Neural cell (in vitro differentiated cells): Measurements from ENCODE around the gene OR6Y1. TPM values are rescaled to one million over a fixed set of nuclear protein-coding genes. Genes with fewer than 3 reads are reported as not detected.

Experiments
- H2AFZ ChIP-seq: fragments of 200-600, 300-800 bp; sonication (generic), shearing (Covaris generic); 2 replicates; pipeline ENCODE4 v1.6.0; 2014; ENCODE audit warnings: low read depth, mild to moderate bottlenecking, antibody characterized with exemption, low read length, moderate library complexity
- H3F3A ChIP-seq: fragments of 200-600 bp; shearing (Covaris generic); 2 replicates; pipeline ENCODE4 v1.6.1; 2016; ENCODE audit warnings: mild to moderate bottlenecking, moderate library complexity, mixed read lengths, antibody characterized with exemption, low read length; ENCODE audit not compliant: insufficient read depth, poor library complexity, severe bottlenecking
- H3K27ac ChIP-seq: fragments of 200-600, 300-800 bp; sonication (generic), shearing (Covaris generic); 2 replicates; pipeline ENCODE4 v1.5.1; 2014; ENCODE audit warnings: mild to moderate bottlenecking, low read length, moderate library complexity
- H3K27me3 ChIP-seq: fragments of 300-800, 200-600 bp; sonication (generic), shearing (Covaris generic); 2 replicates; pipeline ENCODE4 v1.6.0; 2014; ENCODE audit warnings: mild to moderate bottlenecking, low read depth, low read length, moderate library complexity; ENCODE audit not compliant: insufficient read depth
- H3K36me3 ChIP-seq: fragments of 300-800, 200-600 bp; sonication (generic), shearing (Covaris generic); 2 replicates; pipeline ENCODE4 v1.5.1; 2014; ENCODE audit warnings: mild to moderate bottlenecking, antibody characterized with exemption, low read length, moderate library complexity; ENCODE audit not compliant: insufficient read depth
- H3K4me2 ChIP-seq: fragments of 300-800, 200-600 bp; sonication (generic), shearing (Covaris generic); 2 replicates; pipeline ENCODE4 v1.6.0; 2014; ENCODE audit warnings: mild to moderate bottlenecking, low read length
- H3K4me3 ChIP-seq: fragments of 300-800, 200-600 bp; sonication (generic), shearing (Covaris generic); 2 replicates; pipeline ENCODE4 v1.5.1; 2014; ENCODE audit warnings: mild to moderate bottlenecking, low read length, moderate library complexity
- H3K79me2 ChIP-seq: fragments of 200-600 bp; shearing (Covaris generic); replicated peaks from 2 replicates; pipeline ENCODE4 v1.6.0; 2014; ENCODE audit warnings: mild to moderate bottlenecking, low read length, moderate library complexity; ENCODE audit not compliant: insufficient read depth
- H3K9ac ChIP-seq: fragments of 300-800, 200-600 bp; sonication (generic), shearing (Covaris generic); 2 replicates; pipeline ENCODE4 v1.6.1; 2016; ENCODE audit warnings: mild to moderate bottlenecking, low read length, mixed read lengths
- H3K9me2 ChIP-seq: fragments of 200-600 bp; shearing (Covaris generic); 2 replicates; pipeline ENCODE4 v1.6.1; 2016; ENCODE audit warnings: mild to moderate bottlenecking, low read length, mixed read lengths; ENCODE audit not compliant: insufficient read depth
- H3K9me3 ChIP-seq: fragments of 200-600, 300-800 bp; sonication (generic), shearing (Covaris generic); 2 replicates; pipeline ENCODE4 v1.6.1; 2016; ENCODE audit warnings: mild to moderate bottlenecking, mixed run types, low read length, moderate library complexity, mixed read lengths
- H4K20me1 ChIP-seq: fragments of 200-600 bp; shearing (Covaris generic); 2 replicates; pipeline ENCODE4 v1.6.1; 2016; ENCODE audit warnings: mild to moderate bottlenecking, mixed run types; ENCODE audit not compliant: insufficient read depth
- CTCF ChIP-seq: fragments of 450-650 bp; IDR thresholded peaks from 2 replicates; pipeline ENCODE4 v1.5.1; 2014; ENCODE audit warnings: antibody characterized with exemption, mild to moderate bottlenecking, moderate library complexity; ENCODE audit not compliant: poor library complexity, severe bottlenecking
- EP300 ChIP-seq: fragments of 450-650 bp; conservative IDR thresholded peaks from 2 replicates; pipeline ENCODE4 v1.6.1; 2014; ENCODE audit warnings: antibody characterized with exemption, mild to moderate bottlenecking, moderate library complexity; ENCODE audit not compliant: poor library complexity, severe bottlenecking
- EZH2 ChIP-seq: fragments of 200-600, 300-800 bp; shearing (Covaris generic), sonication (generic); IDR thresholded peaks from 2 replicates; pipeline ENCODE4 v1.6.1; 2014; ENCODE audit warnings: antibody characterized with exemption, low read length, borderline replicate concordance, mild to moderate bottlenecking; ENCODE audit not compliant: insufficient read depth, poor library complexity, severe bottlenecking
- MXI1 ChIP-seq: fragments of 450-650 bp; conservative IDR thresholded peaks from 2 replicates; pipeline ENCODE4 v1.6.1; 2014; ENCODE audit warnings: antibody characterized with exemption, mild to moderate bottlenecking; ENCODE audit not compliant: poor library complexity, severe bottlenecking
- POLR2AphosphoS5 ChIP-seq: IDR thresholded peaks from 2 replicates; pipeline ENCODE4 v1.6.1; 2012
- REST ChIP-seq: IDR thresholded peaks from 2 replicates; pipeline ENCODE4 v1.6.1; 2012; ENCODE audit warnings: borderline replicate concordance
- SMC3 ChIP-seq: fragments of 450-650 bp; conservative IDR thresholded peaks from 2 replicates; pipeline ENCODE4 v1.6.1; 2014; ENCODE audit warnings: antibody characterized with exemption, mild to moderate bottlenecking, moderate library complexity; ENCODE audit not compliant: poor library complexity
- polyA plus RNA-seq: library from polyadenylated mRNA; depleted of rRNA; stranded (reverse); fragments of >200 nt; gene quantifications from 2 replicates; pipeline ENCODE4 v1.2.3, GENCODE V29; 2014

Gene OR6Y1
- polyA plus RNA-seq, 1 donor from 2014 or later: not detected

GRCh38 chr1:158552296-158552695 is 1.9 kb downstream of the OR6Y1 start:
- Histone ChIP-seq H4K20me1 (no peaks in the 10 kb centered on the region), H3F3A (no peaks in the 10 kb centered on the region), H3K9me2 (no peaks in the 10 kb centered on the region), H3K36me3 (no peaks in the 10 kb centered on the region), H3K27me3 (no peaks in the 10 kb centered on the region), H3K9me3 (no peaks in the 10 kb centered on the region), H2AFZ (no peak overlapping the region), H3K79me2 (no peaks in the 10 kb centered on the region), H3K9ac (no peak overlapping the region), H3K4me3 (no peak overlapping the region), H3K4me2 (no peak overlapping the region), H3K27ac (no peak overlapping the region)
- TF ChIP-seq MXI1: no peak
- no peak for TF ChIP-seq CTCF
- no peak for TF ChIP-seq EZH2
- TF ChIP-seq REST: no peak

- Histone ChIP-seq H3F3A (no peaks in the 10 kb centered on the region), H3K4me2 (no peak overlapping the region), H3K9me2 (no peaks in the 10 kb centered on the region), H3K79me2 (no peaks in the 10 kb centered on the region), H3K36me3 (no peaks in the 10 kb centered on the region), H2AFZ (no peak overlapping the region), H4K20me1 (no peaks in the 10 kb centered on the region), H3K27me3 (no peaks in the 10 kb centered on the region), H3K9me3 (no peaks in the 10 kb centered on the region), H3K27ac (no peak overlapping the region), H3K4me3 (no peak overlapping the region), H3K9ac (no peak overlapping the region)
- TF ChIP-seq EP300 (no peak), REST (no peak), SMC3 (no peak), POLR2AphosphoS5 (no peak)
Observed at GRCh38 chr1:158547533-158547932, 6.7 kb downstream of the OR6Y1 start.
